Right ventricle myocardium inferior (tissue), 1 donor: Measurements from ENCODE around the gene CAVIN2. TPM values are rescaled to one million over a fixed set of nuclear protein-coding genes. Genes with fewer than 3 reads are reported as not detected.

ENCODE experiments used
- ATAC-seq: fragments of 200-7000 bp; cut with Tn5 transposase; one replicate; pipeline ENCODE4 v1.9.1; 2020; ENCODE audit warnings: mild to moderate bottlenecking, moderate library complexity
- DNase-seq: peaks from one replicate; pipeline ENCODE4 v3.0.0; 2021; ENCODE audit errors: missing footprints
- intact Hi-C: fragments of 100-400 bp; cut with DNase I; formaldehyde crosslinking; loops from one replicate; pipeline ENCODE4 v1.11.0; 2022
- total RNA-seq: library from RNA; stranded (reverse); fragmentation: NEBNext Ultra II Directional; extraction: Animal tissue kit (Norgen Biotek cat#: 25700); gene quantifications from one replicate; pipeline ENCODE4 v1.2.1, GENCODE V29; 2021
- donor health status: DM: no; HTN: yes; CAD: no; lungs with severe emphysema.

Gene CAVIN2
- total RNA-seq, 1 donor from 2014 or later: 109 TPM

DNA sequence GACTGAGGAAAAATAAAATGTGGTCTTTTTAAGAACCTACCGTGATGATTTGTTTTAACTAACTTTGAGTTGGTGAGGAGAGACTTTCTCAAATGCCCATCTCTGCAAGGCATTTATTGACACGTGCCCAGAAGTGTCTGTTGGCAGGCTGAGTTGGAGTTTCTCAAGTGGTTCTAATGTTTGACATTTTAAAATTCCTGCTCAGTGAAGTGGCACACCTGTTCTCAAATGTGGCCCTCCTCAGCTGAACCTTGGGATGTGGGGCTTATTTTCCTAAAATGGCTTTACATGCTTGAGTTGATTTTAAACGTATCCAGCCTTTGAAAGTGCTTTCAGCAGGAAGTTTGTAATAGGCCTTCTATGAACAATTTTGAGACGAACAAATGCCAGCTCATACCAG, 876 bp upstream of the CAVIN2 start:
- ATAC-seq: no peak
- no peak for DNase-seq
- intact Hi-C loops: loop anchor here (1.0 to 5.0 kb wide), 3 partner anchors 15 to 180 kb away; no protein-coding TSS in a partner anchor

DNA sequence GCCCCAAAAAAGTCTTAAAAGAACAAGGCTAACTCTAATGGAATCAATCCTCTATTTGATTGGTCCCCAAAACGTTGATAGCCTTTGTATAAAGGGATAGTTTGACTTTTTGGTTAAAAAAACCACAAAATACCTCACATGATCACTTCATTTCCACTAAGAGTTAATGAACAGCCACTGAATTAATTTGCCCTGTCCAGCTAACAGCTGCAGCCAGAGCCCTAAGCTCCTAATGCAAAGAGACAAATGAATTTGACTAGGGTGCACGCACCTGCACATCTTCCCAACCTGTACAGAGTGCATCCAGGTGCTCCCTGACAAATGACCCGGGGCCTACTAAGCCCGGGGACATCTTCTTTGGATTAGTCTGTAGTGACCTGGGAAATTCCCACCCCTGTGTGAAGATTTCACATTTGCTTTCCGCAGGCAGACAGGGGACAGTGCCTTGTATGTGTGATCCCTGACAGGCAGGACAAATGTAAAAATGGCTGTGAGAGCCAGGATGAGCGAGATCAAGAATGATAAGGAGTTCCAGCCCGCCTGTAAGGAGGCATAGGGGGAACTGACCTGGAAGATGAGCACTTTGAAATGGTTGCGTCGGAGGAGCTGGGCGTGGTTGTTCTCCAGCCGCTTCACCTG, 893 bp downstream of the CAVIN2 start:
- intact Hi-C loops: loop anchor here (2.0 to 5.0 kb wide), 2 partner anchors 21 to 181 kb away; no protein-coding TSS in a partner anchor
- no peak for DNase-seq
- ATAC-seq: peak; percentile 1

DNA sequence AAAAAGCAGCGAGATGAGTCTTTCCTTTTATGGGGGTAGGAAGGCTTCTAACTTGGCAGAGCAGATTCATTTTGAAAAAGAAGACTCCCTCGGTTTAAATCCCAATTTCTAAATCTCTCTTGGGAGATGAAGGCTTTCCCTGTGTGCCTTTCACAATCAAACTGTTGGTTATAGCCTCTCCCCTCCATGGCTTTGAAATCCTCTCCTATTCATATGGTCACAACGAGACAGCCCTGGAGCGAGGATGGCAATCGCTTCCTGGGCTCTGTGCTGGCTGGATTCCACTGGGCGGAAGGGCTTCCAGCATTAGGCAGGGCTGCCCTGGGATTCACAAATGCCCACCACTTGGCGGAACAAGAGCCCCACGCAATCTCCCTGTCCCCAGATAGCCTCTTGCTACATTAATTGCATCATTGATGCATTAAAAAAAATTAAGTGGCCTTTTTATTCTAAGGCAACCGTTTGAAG, 1.6 kb downstream of the CAVIN2 start:
- DNase-seq: peak; percentile 65
- intact Hi-C loops: loop anchor here (5.0 kb wide), 1 partner anchor 182 kb away; no protein-coding TSS in a partner anchor
- ATAC-seq: peak; percentile 66

DNA sequence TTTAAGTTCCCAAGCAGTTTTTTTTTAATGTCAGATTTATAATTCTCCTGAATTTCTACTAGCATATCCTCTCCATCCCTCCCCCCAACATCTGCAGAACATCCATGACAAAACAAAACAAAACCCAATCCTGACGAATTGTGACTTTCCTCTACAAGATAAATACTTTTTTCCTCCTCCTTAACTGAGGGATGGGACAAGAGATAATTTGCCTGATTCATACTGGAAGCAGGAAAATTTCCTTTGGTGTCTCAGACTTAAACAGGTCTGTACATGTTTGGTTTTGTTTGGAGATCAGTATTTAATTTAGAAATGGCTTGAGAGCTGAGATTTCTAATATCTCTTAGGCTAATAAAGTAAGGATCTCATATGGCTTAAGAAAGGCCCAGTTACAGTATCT, 2.2 kb downstream of the CAVIN2 start:
- no peak for DNase-seq
- intact Hi-C loops: loop anchor here (5.0 kb wide), 2 partner anchors 63 to 183 kb away; no protein-coding TSS in a partner anchor
- no peak for ATAC-seq

DNA sequence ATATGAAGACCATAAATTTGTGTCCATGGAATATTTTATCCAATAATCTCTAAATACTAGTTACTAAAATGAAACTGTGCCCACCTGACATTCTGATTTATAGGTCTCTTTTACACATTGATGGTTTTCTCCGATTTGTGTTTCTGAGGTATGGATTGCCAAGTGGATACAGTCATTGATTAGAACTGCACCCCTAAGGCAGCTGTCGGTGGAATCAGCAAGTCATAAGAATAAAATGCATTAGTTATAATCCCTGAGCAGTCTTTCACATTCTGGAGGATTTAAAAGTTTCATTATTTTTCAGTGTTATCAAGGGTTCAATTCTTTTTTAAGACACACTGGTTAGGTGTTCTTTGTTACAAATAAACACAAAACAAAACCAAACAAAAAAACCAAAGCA, 6.0 kb downstream of the CAVIN2 start:
- intact Hi-C loops: loop anchor here (5.0 kb wide), 1 partner anchor 66 kb away; no protein-coding TSS in a partner anchor

DNA sequence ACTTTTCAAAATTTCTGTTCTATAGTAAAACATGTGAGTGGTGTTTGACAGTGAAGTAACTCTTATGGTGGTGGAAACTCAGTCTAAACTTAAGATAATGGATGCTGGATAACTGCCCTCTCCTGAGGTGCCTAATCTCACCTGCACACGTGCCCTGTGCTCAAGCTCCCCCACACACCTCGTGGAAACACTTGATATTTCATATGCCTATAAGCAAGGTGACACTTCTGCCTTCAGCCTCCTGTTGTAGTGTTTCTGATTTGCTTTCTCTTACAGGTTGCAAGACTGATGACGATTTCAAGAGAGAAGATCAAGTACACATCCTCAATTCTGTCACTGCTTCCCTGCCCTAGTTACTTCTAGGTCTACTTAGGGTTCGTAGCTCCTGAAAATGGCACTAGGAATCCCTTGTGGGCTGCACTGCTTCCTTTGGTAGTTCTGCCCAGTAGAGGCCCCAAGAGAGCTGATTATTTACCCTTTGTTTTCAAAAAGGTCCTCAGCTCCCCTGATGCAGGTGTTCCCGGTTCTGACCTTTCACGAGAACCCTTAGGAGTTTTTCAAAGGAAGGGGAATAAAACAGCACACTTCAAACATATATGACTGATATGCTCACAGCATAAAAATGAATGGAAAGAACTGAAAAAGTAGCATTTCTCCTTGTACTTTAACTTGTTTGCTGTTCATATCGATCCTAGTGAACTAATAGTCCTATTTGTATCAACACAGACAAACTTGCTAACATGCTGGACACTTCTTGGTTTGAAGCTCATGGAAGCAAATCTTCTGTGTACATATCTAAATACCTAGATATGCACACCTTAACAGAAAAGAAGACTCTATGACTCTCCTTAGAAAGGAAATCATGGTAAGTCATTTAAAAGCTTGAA, 6.7 kb downstream of the CAVIN2 start:
- intact Hi-C loops: loop anchor here (5.0 kb wide), 1 partner anchor 67 kb away; no protein-coding TSS in a partner anchor
- DNase-seq (no peak), ATAC-seq (no peak)

More for the DNA sequence above, 6.0 kb downstream of the CAVIN2 start:
- ATAC-seq (no peak), DNase-seq (no peak)

DNA sequence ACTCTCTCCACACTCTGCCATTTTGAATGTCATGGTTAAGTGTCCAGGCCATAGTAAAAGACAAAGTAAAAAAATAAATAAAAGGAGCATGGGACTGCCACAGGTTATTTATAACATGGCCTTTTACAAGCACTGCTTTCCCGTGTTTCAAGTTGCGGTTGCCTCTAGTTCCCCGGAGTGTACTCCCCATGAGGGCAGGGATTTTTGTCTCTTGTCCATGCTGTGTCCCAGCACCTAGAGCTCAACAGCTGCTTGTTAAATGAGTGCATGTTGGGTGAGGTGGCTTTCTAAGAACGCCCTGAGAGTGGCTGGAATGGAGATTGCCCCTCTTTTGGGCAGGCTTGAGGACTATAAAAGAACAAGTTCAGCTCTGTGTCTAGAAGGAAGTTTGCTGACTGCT, 8.4 kb downstream of the CAVIN2 start:
- ATAC-seq (no peak), DNase-seq (no peak)
- intact Hi-C loops: no loop called here

DNA sequence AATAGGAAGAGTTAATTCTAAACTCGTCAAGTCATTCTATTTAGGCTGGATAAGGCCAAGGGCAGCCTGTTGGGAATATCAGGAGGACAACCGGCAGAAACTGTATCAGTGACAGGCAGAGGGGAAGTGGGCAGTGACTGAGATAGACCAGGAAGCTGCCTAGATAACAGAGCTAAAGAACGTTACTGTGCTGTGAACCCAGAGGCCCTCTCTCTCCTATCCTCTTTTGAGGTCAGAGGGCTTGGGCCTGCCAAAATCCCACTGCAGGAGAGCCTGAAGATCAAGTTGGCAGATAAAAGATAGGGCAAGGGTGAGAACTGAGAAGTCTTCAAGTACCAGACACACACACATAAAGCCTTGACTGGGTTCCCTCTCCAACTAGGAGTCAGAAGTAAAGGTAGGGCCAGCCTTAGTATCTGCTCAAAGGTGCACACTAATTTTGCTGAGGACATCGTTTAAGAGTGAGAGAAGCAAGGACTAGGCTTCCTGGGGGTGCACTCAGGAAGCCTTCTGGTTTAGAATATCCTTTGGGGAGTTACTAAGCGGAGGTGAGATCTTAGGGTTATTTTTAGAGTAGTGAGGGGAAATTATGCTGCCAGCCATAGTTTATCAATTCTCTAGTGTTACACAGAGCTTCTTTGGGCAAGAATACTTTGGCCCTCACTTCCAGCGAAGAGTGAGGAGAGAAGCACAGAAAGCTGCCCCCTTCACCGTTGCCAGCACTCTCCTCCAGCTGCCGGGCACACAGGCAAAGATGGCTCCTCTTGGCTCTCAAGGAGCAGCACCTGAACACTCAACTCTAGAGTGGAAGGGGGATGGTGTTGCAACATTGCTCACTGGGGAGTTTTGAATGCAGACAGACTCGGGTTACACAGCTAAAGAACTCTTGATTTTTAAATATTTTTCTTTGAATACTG, 9.8 kb downstream of the CAVIN2 start:
- intact Hi-C loops: no loop called here
- no peak for DNase-seq

DNA sequence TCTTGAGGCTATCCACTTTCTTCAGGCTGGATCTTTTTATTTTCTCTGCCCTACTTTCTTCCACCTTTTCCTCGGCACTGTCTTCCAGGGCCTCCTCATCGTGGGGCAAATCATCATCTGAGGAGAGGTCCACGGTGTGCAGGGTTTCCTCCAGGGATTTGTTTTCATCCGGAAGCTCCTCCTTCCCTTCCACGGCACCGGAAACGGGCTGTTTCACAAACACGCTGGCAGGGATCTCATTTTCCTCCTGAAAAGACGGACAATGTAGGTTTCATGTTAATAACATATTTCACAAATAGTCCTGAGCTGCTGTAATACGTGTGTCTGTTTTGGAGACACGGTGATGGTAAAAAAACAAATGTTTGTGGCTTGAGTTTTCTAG, 10.4 kb downstream of the CAVIN2 start:
- ATAC-seq (no peak), DNase-seq (no peak)
- intact Hi-C loops: no loop called here

More for the DNA sequence above, 9.8 kb downstream of the CAVIN2 start:
- ATAC-seq: peak; percentile 86

DNA sequence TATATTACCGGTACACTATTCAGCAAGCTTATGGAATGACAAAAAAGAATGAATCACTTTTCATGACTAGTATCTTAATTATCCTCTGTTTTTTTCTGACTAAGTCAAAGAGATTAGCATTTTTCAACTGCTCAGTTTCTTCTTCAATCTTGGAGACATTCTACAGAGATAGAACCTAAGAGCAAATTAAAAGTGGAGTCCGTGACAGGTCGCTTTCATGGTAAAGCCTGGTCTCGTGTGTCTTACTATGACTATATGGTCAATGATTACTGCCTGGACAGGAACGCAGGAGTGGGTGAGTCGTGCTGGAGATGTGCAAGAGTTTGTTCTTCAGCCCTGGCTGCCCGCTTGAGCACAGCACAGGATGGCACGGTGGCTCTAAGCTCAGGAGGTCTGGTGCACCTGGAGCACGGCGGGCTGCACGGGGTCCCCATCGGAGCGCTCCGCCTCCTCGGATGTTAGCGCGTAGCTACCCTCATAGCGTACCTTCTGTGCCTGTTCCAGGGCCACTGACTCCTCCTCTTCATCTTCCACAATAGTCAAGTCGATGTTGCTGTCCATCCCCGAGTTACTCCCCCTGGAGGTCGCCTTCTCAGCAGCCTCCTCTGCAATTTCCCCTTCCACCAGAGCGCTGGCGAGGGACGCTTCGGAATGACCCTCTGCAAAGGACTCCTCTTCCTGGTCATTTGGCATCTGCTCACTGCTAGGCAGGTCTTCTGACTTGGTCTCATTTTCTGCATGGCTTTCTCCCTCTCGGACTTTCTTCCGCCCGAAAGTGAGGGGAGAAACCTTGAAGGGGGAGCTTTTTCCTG, 11.1 kb downstream of the CAVIN2 start:
- ATAC-seq (no peak), DNase-seq (peak; percentile 59)
- intact Hi-C loops: no loop called here

DNA sequence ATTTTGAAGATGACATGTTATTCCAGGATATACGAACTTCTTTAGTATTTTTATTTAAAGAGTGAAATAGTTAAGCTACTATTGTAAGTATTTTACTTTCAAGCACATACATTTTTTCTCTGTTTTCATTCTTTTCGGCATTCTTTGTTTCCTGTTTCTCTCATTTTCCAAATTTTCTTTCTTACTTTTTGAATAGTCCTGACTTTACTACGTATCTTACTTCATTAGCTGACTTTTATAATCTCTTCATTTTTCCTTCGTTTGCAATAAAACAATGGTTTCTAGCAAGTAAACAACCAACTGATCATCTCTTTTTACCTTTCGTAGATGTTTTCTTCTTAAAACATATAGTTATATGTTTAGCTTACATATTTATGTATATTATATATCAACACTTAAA, 11.8 kb downstream of the CAVIN2 start:
- no peak for ATAC-seq
- DNase-seq: no peak
- intact Hi-C loops: no loop called here

DNA sequence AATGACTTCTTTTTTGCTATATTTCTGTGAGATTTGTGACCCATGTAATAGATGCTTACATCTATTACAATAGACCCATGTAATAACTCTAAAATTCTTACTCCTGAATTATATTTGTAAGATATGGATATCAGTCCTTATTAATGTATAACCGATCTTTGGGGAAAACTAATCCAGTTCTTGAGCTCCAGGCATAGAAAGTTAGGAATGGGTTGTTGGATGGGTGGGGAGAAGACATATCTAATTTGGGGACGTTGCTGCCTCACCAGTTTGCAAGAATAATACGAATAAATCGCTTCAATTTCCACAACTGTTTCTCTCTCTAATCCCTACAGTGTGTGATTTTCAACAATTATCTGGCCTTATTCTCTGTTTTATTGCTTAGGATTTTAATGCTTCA, 13.5 kb downstream of the CAVIN2 start:
- intact Hi-C loops: no loop called here
- DNase-seq: no peak
- no peak for ATAC-seq

DNA sequence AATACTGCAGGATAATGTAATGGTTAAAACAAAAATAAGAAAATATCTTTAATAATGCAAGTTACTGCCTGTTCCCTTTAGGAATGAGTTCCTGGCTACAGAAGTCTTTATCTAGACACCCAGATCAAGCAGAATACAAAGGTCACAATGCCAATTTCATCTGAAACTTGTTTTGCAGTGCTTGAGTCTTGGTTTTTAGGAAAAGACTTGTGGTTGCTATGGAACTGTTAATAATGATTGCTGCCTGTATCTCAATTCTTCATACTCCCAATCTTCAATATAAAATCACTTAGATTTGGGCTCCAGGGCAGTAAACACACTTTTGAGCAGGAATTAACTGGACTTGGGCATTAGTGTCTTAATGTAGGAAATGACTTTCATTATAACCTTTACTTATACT, 14.2 kb downstream of the CAVIN2 start:
- no peak for ATAC-seq
- no peak for DNase-seq
- intact Hi-C loops: no loop called here

DNA sequence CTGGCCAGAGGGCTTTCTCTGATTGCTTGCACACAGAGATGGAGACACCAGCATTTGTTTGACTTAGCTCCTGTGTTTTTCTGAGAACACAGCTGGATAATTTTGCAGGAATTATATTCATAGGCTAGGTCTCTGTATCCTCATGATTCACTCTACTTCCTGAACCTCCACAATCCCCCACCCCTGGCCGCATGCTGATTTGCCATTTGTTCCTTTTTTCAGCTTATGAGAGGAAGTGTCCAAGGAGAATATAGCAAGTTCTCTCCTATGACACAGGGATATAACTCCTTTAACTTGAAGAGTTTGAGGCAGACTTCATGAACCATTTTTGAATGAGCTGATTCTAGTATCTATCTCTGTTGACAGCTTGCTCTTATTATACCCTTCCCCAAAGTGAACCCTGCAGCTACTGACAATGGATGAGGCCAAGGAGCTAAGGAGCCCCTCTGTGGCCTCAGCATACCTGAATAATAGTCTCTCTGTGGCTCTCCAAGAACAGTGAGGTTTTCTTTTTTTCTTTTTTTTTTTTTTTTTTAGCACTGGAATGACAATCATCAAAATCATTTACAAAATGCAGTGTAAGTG, 15.4 kb downstream of the CAVIN2 start:
- DNase-seq: no peak

DNA sequence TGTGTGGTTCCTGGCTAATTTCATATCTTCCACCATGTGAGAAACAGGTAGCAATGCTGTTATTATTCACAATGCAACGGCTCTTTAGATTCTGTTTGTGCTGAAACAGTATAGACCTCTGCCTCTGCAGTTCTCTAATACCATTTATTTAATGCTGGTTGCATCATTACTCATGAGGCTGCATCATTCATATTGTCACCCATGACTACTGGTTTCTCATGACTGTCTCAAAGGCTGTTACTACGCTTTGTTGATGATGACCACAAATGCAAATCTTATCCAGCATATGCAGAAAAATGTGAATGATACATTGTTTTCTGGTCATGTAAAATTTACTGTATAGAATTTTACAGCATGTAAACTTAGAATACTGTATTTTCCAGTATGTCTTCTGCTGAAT, 22.5 kb downstream of the CAVIN2 start:
- no peak for DNase-seq
- intact Hi-C loops: no loop called here
- no peak for ATAC-seq

More for the DNA sequence above, 15.4 kb downstream of the CAVIN2 start:
- no peak for ATAC-seq
- intact Hi-C loops: no loop called here

DNA sequence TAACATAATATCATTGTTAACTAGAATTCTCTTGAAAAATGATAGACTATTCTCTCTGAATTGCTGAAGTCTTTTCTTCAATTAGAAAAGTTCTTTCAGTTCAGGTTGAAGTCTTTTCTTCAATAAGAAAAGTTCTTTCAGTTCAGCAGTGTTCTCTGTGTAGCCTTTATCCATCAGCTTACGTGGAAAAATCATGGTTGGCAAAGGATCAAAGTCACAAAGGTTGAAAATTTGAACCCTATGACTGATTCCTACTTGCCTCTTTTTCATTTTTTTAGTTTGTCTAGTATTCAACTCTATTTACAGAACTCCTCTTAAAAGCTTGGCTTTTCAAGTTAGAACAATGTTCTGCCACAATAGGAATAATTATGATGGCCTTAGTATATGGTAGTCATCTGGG, 25.8 kb downstream of the CAVIN2 start:
- DNase-seq: no peak
- intact Hi-C loops: no loop called here
- ATAC-seq: no peak

DNA sequence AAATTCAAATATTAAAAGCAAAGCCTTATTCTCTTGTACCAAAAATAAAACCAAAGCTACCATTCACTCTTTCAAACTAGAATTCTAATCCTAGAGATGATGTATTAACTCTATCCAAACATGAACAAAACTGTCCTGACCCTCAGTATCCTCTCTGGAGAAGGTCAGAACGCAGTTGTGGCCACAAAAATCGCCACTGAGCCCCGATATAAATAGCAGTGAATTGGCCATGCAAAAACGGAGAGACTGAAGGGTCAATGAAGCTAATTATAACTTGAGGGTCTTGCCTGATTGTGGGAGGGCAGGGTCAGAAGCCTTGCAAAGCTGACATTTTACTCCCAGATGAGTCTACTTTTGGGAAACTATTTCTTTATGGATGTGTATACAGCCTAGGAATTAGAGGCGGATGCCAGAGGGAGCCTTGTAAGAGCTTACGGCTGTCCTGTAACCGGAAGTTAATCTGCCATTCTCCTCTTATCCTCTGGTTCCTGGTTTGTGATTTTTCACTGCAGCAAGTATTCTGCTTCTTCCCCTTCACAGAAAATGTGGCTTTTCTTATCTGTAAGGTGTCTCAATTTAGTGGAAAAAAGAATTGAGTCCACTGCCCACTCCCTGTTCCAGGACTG, 28.1 kb downstream of the CAVIN2 start:
- ATAC-seq: no peak

More for the DNA sequence above, 28.1 kb downstream of the CAVIN2 start:
- intact Hi-C loops: no loop called here
- no peak for DNase-seq
